ENCODE data around the gene LKAAEAR1.

The LKAAEAR1 gene

DNA sequence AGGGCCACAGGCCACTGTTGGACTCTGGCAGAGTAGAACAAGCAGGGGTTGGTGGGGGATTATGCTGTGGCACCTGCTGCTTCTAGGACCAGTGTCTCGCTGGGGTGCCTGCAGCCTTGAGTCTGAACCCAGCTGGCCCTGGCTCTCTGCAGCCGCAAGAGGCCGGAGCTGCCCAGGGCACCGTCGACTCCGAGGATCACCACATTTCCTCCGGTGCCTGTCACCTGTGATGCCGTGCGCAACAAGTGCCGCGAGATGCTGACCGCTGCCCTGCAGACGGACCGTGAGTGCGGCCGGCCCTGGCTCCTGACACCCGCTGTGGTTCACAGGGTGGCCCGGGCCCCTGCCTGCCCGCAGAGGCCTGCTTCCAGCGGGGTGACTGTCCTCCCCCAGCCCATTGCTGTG lies 15.0 kb downstream of the LKAAEAR1 start:
- DNase-seq (ENCODE audit: insufficient read length, low spot score) (no peak), FAIRE-seq (no peak)

DNA sequence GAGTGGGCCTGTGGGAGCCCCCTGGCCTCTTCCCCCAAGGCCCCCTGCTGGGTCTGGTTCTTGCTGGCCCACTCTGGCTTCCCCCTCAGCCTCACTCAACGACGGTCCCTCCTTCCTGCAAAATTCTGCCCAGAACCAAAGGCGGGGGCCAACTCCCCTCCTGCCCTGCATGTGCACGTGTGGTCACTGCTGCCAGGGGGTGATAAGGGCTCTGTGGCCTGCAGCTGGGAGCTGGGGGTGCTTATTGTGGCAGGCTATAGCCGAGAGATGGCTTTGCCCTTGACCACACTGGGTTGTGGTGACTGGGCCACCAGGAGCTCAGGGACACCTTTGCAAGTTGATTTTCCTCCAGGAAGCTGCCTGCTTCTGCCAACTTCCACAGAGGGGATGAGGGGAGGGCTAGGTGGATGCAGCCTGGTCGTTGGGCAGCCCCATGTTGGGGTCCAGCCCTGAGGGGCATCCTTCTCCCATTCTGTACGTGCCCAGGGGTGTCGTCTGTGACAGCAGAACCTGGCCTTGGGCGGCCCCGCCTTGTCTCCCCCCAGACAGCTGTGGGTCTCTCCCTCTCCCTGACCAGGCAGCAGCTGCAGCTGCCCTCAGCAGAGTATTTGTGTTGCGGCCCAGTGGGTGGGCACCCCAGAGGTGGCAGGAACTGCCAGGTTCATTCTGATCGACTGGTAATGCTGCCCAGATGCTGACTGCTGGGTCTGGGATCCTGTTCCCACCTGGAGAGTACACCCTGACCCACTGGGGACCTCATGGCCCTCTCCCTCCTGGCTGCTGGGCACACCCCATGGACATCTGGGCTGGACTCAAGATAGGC lies 15.6 kb downstream of the LKAAEAR1 start:
- DNase-seq (ENCODE audit: insufficient read length, low spot score), result no peak
- FAIRE-seq, result peak; percentile 4

DNA sequence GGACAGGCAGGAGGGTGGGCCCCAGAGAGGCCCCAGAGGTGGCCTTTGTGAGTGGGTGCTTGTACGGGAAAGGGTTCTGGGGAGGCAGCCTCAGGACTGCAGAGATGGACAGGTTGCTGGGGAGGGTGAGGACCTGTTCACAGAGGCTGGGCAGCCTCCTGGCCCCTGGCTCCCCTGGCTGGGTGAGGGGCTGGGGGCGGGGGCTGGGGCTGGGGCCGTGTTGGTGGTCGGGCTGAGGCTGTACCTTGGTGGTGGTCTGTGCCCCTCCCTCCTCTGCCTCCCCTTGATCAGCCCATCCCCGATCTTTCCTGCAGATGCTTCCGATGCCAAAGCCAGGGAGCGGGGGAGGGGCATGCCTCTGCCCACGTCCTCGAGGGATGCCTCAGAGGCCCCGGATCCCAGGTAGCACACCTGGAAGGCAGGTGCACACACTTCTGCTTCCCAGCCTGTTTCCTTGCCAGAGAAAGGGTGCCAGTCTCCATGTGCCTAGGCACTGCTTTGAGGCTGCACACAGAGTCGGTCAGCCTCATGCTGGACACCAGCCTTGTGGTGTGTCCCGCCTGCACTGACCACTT lies 16.4 kb downstream of the LKAAEAR1 start:
- no peak for DNase-seq (ENCODE audit: insufficient read length, low spot score)
- peak; percentile 16 for FAIRE-seq

DNA sequence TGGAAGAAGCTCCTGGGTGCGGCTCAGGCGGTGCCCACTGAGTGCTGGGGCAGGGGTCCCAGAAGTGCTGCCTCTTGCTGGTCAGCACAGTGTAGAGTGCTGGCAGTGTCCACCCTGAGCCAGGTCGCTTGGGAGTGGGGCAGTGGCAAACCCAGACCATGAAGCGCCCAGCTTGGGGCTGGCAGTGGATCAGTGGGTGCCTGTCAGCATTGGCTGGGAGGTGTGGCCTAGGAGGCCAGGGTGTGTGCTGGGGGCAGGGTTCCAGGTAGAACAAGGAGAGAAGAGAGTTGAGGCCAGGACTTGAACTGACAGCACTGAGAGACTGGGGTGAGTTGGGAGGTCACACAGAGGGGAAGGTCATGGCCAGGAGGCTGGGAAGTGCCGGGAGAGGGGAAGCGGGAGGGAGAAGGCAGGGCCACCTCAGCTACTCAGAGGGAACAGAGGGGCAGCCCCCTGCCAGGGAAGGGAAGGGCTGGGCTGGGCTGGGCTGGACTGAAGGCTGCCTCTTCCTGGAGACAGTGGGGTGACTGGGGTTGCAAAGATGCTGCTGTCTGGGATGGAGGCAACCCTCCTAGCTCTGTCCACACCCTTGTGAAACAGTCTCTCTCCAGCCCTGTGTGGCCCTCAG lies 17.1 kb downstream of the LKAAEAR1 start:
- peak; percentile 26 for FAIRE-seq
- no peak for DNase-seq (ENCODE audit: insufficient read length, low spot score)

DNA sequence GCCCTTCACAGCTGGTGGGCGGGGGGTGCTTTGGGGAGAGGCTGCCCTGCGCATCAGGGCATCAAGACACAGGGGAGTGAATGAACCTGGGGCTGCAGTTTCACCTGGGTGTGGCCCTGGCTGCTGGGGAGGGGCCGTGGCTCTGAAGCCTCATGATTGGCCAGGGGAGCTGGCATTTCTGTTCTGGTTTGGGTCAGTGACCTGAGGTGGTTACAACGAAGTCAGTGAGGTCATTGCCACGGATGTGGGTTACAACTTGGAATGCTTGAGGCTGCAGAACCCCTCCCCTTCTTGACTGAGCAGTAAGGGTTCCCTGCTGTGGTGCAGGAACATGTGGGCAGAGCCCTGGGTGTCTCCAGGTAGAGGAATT lies 18.2 kb downstream of the LKAAEAR1 start:
- DNase-seq (ENCODE audit: insufficient read length, low spot score), result peak; percentile 96
- FAIRE-seq, result peak; percentile 96

DNA sequence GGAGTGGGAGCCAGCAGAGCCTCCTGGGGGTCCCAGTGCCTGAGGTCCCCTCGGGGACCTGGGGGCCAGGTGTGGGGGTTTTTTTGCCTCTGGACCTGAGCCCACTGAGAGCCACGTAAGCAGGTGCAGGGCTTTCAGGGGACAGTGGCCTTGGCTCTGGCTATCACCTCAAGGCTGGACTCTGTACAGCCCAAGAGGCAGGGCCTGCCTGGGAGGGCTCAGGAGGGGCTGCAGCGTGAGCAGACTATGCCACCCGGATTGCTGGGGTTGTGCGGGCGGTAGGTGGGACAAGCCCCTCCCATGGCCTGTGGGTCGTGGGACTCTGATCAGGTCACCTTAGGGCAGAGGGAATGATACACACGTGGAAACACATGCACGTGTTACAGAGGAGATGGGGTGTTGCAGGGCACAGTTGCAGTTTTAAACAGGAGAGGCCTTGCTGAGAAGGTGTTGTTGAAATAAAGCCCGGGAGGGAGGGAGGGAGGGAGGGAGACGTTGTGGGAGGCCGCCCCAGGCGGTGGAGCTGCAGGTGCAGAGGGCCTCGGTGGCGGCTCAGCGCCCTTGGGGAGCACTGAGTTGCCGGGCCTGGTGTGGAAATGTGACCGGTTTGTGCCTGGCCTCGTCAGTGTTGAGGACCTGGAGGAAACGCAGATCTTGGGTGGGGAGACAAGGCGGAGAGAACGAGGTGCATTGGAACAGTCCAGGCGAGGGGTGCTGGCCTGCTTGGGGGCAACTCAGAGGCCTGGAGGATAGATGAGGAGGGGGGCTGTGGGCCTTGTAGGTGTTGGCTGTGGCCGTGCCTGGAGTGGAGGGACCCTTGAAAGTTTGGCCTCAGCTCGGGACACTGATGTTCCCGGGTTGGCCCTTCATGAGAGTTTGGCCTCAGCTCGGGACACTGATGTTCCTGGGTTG lies 18.9 kb downstream of the LKAAEAR1 start:
- FAIRE-seq, result peak; percentile 84
- DNase-seq (ENCODE audit: insufficient read length, low spot score), result no peak

DNA sequence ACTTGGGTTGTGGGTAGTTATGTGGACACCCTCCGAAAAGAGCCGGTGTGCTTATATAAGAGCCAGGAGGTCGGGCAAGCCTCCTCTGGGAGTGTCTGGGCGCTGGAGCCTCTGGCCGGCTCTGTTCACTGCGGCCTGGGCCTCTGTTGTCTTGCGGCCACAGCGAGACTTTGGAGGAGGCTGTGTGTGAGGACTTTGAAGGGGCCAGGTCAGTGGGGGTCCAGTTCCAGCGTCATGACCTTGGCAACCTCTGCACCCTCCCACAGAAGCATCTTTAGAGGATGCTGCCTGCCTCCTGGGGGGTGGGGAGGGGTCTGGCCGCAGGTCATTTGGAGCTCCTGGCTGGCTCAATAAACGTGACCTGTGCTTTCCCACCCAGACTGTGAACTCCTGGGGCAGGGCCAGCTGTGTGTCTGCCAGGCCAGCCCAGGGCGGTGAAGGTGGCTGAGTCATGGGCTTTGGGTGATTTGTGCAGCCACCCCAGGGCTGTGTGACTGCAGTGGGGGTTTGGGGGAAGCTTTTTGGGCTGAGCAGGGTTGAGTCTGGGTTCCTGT lies 20.0 kb downstream of the LKAAEAR1 start:
- DNase-seq (ENCODE audit: insufficient read length, low spot score), result peak; percentile 84
- peak; percentile 16 for FAIRE-seq

DNA sequence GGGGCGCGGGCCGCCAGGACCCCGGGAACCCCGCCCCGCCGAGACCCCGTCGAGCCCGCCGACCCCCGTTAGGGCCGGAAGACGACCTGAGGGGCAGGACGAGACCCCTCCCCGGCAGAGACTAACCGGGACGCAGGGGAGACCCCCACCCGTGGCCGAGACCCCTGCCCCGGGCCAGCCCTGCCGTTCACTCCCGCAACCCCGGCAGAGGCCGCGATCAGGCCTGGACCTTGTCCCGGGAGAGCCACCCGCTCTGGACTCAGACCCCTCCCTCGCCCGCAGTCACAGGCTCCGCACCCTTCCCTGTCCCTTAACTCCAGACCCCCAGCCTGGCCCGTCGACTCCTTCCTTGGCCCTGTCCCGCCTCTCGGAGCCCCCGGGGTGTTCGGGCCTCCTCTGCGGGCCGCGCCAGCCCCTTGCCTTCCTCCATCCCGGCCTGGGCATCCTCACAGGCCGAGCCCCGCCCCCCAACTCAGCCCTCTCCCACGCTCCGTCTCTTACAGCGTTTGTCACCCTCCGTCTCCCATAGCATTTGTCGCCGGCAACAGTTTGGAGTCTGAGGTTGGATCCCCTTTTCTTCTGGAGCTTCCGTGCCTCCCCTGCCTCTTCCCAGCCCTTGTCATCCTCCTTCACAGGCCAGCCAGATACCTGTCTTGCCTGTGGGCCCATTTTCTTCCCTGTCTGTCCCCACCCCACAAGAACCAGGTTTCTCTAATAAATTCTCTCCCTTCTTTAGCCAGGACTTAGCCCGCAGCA lies 20.6 kb downstream of the LKAAEAR1 start:
- no peak for DNase-seq (ENCODE audit: insufficient read length, low spot score)
- peak; percentile 78 for FAIRE-seq

DNA sequence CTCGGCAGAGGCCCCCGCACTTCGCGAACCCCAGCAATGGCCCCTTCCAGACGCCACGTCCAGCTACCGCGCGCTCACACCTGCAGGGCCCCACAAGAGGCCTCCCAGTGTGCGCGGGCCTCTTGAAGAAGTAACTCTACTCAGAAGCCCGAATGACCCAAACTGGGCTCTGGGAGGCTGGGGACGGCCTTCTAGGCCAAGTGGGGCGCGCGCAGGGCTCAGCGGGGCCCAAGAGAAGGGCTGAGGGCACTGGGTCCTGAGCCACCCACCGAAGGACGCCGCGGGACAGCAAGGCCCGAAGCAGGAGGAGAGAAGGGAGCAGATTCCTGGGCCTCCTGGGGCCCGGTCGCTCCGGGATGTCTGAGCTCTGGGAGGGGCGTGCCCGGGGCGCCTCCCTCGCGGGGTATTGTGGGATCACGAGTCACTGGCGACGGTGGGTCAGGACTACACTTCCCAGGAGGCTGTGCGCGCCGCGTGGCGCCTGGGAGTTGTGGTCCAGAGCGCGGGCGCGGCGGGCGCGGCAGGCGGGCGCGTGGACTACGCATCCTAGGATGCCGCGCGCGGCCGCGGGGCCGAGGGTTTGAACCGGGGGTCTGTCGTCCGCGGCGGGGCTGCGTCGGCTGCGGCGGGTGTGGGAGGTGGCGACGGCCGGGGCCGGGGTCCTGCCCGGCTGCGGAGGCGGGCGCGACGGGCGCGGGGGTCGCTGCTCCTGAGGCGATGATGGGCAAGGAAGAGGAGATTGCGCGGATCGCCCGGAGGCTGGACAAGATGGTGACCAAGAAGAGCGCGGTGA lies 21.4 kb downstream of the LKAAEAR1 start, which contains the start of gene TCEA2:
Gene TCEA2 (plus strand): TSS at position 603 of the 793 bp plus-strand sequence. CDS start 115 bp downstream, at position 718.
- DNase-seq (ENCODE audit: insufficient read length, low spot score), result peak; percentile 100
- FAIRE-seq, result peak; percentile 99

DNA sequence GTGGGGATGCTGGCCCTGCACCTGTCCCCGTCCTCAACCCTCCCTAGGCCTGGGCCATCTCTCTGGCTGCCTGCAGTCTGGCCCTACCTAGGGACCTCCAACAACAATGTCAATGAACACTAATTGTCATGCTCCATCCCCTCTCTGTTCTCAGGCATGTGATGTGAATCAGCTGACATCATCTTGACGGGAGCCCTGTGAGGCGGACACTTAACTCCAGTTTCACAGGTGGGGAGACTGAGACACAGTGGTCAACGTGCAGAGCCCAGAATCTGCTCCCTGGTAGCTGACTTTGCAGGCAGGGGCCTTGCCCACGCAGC lies 22.0 kb downstream of the LKAAEAR1 start:
- FAIRE-seq, result peak; percentile 96
- no peak for DNase-seq (ENCODE audit: insufficient read length, low spot score)

DNA sequence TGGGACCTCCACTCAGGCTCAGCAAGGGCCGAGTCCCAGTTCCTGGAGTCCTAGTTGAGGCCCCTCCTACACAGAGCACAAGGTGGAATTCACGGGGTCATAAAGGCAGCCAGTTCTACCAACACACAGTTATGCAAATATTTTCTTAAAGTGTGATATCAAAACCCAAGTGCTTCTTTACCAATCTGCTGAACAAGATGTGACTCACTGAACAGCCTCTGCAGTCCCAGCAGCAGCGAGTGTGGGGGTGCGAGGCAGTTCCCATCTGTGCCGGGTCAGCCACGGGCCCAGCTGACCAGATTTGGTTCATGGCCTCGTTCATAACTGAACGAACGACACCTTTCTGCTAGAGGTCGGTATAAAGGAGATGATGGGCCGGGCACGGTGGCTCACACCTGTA lies 25.7 kb downstream of the LKAAEAR1 start:
- no peak for DNase-seq (ENCODE audit: insufficient read length, low spot score)
- FAIRE-seq, result no peak

DNA sequence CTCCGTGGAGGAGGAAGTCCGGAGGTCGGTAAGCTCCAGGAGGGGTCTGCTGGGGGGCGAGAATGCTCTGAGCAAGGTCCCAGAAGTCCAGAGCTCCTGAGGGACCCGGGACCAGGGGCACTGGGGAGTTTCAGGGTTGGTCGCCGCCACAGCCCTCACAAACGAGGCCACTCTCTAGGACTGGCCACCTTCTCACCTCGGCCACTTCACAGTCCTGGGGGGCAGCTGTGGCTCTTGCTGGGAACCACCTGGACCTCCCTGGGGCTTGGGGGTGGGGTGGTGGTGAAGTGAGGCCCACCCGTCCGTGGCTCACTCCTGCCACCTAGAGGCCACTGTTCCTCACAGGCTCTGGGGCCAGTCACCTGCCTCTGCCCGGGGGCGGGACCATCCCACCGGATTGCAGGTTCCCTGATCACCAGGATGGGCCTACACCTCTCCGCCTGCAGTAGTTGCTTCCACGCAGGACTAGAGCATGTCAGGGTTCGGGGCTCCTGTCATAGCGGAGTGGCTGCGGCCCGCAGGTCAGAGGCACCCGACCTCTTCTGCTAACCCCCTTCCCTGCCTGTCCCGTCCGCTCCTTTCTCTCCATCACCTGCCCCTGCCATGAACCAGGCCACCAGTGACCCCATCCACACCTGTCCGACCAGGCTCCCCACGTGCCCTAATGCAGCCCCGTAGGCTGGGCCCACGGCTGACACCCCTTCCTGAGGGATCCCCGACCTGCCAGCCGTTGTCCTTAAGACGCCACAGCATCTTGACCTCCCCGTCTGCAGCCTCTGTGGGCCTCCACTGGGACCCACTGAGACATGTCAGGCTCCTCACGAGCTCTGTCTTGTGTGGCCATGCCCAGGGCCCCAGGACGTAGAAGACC lies 26.3 kb downstream of the LKAAEAR1 start:
- FAIRE-seq, result peak; percentile 89
- DNase-seq (ENCODE audit: insufficient read length, low spot score), result peak; percentile 95

DNA sequence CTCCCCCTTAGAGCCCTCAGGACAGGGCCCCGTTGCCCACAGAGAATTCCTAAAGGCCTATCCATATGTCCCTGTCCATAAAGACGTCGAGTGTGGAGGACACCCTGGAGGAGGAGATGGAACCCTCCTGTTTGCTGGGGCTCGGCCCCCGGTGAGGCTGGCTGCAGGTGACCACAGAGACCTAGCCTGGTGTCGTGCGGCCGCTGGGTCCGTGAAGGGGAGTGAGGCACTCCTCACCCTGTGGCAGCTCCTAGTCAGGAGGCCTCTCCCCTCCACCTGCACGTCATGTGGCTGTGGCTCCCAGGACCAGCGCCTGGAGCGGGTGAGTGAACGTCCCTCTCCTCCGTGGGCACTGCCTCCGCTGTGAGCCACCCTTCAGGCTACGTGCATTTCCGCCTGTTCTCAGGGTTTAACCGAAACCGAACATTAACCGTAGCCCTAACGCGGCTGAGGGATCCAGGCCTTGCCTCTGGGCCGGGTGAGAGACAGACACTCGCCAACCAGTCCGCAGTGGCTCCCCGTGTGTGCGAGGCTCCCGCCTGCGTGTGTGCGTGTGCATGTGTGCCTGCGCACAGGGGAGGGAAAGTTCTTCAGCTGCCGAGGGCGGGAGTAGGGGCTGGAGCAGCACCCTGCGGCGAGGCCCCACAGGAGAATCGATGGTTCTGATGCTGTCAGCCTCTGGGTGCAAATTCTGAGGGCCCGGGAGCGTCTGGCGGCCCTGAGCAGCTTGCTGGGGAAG lies 27.1 kb downstream of the LKAAEAR1 start:
- no peak for DNase-seq (ENCODE audit: insufficient read length, low spot score)
- FAIRE-seq, result no peak

DNA sequence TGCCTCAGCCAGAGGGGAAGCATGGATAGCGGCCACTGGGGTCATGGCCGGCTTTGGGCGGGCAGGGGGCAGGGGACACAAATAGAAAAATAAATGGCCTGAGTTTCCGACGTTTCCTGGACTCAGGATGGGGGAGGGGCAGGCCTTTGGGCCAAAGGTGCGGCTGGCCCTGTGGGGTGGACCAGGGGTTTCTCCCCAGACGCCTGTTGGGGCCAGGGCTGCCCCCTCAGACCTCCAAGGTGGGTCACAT lies 27.6 kb downstream of the LKAAEAR1 start:
- no peak for FAIRE-seq
- no peak for DNase-seq (ENCODE audit: insufficient read length, low spot score)

DNA sequence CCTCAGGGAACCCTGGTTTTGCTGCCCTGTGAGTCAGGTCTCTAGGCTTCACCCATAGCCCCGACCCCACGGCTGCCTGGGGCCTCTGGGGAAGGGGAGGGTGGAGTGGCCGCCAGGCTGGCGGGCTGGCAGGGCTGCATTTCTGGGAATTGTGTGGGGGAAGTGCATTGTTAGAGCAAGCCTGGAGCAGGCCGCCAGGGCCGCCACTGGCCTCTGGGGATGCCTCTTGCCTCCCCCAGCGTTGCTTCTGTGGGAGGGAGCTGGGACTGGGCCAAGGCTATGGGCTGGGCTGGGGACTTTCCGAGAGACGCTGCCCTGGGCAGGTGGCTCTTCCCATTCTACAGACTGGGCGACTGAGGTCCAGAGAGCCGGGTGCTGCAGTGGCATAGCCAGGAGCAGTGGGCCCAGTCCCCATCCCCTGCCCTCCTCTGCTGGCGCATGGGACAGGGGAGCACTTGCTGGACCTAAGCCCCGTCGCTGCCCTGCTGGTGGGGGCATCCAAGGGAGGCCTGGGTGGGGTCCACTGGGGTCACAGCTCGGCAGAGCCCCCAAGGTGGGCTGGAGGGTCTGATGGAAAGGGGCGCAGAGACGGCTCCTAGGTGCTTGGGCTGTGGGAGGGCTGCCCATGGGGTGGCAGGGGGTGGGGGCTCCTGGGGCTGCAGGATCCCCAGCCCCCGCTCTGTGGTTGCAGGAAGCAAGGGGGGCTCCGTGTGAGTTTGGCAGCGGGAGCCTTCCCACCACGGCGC lies 28.1 kb downstream of the LKAAEAR1 start:
- no peak for FAIRE-seq
- no peak for DNase-seq (ENCODE audit: insufficient read length, low spot score)

DNA sequence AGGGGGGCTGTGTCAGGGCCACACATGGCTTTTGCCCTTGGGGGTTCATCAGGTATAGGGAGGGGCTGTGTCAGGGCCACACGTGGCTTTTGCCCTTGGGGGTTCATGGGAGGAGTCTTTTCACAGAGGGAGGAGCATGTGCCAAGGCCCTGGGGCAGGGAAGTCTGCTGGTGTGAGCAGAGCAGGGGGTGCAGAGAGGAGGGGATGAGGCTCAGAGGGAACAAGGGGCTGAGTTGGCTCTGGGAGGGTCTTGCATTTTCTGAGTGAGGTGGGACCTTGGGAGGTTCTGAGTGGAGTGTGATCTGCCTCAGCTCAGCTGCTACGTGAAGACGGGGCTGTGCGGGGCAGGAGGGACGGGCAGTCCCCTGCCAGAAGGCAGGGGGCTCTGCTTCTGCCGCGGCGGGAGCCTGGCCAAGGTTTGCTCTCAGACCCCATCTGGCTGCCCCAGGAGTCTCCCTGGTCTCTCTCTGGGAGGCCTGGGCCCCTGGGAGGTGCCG lies 28.8 kb downstream of the LKAAEAR1 start:
- no peak for FAIRE-seq
- no peak for DNase-seq (ENCODE audit: insufficient read length, low spot score)
